SKM-1 treated with dmso at 0.1 percent for 144 hours (cell line): ENCODE data around the gene TMEM163.
"Not testable (repeated sequence)": the region's sequence is repeated elsewhere in the genome, so short reads cannot be mapped to it uniquely, and the experiment has no call there.

Source experiments
- DNase-seq: peaks from one replicate; lab custom pipeline; 2025; ENCODE audit not compliant: unreplicated experiment; lab: John Stamatoyannopoulos, UW

TMEM163 gene

DNA sequence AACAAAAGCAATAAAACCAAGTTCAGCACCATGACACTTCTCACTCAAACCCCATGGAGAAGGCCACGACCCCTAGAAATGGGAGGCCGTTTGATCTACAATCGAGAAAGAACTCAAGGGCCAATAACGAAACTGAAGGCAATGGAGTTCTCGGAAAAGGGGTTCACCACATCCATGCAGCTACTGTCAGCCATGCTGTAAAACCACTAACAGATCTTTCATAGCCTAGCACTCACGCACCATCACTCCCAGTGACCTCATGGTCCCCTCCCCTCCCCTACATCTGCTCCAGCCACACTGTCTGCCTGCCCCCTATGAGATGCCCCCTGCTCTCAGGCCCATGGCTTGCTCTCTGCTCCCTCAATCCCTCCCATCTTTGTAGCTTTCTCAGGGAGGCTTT lies 135.3 kb downstream of the TMEM163 start:
- DNase-seq, result no peak

DNA sequence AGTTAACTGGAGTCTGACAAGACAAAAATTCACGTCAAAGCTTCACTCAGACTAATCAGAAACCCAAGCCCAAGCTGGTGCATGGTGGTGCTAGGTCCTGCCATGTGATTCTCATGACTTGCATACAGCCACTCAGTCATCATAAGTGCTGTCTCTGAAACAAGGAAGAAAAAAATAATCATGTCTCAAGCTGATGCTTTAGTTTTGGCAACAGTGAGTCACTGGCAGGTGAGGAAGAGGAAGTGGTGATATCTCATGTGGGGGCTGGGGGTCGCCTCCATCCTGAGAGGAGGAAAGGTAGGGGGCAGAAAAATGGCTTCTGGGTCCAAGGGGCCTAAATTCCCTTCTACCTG lies 136.3 kb downstream of the TMEM163 start:
- DNase-seq, result no peak

DNA sequence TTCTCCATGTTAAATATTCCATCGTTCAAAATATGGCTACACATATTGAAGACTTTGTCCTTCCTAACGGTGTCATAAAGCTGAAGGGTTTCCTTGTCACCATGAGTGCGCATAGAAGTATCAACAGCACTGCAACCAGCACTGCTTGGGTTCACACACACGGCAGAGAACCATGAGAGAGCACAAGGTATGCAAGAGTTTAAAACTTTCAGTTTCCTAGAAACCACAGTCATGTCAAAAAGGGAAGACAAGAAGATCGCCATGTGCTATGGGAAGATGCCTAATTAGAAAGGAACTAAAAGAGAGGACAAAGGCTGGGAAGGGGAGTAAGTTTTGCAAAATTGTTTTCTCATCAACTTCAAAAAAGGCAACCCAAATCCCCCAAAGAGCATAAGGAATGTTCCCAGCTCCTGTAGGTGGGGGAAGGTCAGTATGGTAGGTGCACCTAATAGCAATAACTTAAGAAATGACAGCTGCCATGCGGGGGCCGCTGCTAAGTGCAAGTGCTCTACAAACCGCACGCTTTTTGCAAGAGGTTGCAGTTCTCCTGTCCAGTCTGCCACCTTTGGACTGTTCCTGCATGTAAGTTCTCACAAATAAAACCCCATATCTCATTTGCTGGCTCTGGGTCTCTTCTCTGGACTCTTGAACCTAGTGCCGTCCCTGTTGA lies 136.8 kb downstream of the TMEM163 start:
- no peak for DNase-seq

DNA sequence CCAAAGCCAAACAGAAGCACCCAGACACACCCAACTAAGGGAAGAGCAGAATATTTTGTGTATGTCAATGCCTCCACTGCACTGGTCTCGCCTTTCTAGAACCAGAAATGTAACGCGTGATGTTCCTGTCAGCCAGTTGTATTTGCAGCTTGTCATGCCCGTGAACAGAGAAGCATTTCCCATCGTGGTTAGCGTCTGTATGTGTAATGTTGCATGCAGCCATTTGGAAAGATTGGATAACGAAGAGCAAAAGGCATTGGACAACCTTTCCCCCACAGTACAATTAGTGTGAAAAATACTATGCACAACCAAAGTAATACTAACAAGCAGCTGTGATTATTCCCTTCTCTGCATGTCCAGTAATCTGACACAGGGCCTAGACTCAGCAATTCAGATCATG lies 140.5 kb downstream of the TMEM163 start:
- no peak for DNase-seq

DNA sequence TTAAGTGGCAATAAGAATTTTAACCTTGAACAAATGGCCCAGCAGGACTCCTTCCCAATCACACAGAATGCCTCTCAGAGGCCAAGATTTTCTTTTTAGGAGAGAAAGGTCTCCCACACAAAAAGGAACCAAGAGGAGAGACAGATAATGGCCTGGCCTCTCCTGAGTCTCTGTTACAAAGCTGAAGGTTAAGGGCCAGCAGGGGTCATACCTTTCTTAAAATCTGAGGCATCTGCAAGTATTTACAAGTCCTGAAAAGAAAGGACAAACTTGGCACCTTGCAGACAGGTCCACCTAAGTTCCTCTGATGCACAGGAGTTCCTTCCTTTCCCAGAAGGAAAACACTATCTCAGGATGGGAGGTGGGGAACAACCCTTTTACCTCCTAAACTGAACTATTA lies 142.3 kb downstream of the TMEM163 start:
- no peak for DNase-seq

DNA sequence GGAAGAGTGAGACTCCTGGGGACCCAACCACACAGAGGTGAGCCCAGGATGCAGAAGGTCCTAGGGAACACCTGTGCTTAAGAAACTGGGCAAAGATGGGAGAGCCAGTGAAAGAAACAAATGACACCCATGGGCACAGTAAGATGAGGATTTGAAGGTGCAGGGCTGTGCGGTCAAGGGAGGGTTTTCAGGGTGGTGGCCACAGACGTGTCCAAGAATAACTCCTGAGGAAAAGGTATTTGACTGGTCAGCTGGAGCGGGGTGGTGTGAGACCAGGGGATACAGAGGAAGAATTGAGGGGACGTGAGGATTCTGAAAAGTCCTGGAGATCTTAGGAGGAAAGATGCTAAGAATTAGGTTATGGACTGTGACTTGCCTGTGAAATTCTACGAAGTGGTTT lies 142.9 kb downstream of the TMEM163 start:
- DNase-seq, result no peak

DNA sequence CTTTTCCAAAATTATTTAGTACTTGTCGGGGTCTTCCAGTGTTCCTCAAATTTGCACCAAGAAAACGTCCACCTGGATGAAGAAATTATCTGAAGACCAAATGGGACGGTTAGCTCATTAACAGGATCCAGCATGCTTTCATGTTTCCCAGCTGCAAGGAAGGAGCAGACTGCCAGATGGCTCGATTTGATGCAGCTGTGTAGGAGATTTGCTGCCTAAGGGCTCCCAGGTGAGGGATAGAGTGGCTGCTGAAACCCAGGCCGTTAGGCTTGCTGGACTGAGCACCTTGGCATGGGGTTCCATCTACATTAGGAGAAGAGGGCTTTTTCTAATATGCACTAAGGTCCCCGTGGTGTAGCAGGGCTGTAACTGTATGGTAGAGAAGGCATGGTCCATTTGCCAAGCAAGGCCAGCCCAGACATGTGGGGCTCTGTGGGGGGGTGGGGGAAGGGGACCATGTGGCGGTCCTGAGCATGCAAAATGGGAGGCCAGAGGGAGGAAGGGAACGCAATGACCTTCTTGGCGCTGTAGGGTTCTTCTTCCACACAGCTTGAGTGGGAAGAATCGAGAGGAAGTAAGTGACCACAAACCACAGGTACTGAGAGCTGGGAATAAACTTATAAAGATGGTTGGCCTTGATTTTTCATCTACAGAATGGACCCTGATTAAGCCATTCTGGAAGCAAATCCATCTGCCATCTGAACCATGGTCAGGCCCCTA lies 144.0 kb downstream of the TMEM163 start:
- no peak for DNase-seq

DNA sequence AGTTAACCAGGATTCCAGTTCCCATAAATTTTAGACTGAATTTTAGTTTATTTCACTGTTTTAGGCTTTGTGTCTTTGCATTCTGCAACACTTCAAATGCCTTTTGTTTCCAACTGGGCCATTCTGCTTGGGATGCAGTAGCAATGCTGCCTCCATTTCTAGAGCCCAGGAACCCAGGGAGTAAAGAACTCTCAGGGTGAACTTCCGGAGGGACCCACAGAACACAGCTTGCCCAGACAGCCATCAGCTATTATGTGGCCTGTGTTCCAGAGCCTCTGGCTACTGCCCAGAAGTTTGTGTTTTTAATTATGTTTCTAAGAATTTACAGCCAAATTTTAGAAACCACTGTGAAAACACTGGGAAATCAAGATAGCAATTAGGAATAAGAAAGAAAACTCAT lies 145.1 kb downstream of the TMEM163 start:
- DNase-seq, result no peak

DNA sequence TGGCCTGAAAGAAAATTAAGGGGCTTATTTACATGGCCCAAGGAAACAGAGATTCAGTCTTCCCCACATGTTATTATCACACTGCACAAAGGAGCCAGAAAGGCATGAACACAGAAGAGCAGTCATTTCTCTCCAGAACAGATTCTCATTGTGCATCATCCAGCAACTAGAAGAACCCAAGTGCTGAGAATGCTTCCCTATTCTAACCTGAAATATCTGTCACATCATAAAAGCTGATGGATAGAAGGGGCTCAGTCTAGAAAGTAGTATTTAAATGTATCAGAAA lies 145.8 kb downstream of the TMEM163 start:
- DNase-seq, result no peak

DNA sequence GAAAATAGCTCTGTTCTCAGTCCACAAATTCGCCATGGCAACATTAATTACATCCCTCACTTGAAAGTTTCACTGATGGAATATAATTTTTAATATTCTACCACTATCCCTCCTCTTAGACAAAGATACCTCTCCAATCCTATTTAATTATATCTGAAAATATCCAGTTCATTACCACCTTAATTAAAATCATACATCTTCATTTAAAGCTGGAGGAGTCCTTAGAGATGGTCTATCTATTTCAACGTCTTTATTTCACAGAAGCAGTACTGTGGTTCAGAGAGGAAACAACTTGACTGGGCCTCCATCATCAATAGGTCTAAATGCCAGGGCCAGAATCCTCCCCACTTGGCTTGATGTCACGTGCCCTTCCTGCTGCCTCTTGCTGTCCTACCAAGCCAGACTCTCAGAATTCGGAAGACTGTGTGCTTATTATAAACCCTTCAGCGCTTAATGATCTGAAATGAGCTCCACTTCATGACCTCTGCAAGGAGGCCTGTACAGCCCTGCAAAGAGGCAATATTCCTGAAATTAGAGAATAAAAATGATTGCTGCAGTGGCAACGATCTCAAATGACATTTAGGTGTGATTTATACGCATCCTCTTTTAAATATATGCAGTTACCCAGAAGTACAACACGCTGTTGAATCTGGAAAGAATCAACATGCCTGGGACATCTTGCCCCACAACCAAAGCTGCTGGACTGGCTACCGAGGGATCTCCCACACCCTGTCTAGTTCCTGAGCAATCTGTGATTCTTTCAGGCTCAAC lies 146.3 kb downstream of the TMEM163 start:
- no peak for DNase-seq

DNA sequence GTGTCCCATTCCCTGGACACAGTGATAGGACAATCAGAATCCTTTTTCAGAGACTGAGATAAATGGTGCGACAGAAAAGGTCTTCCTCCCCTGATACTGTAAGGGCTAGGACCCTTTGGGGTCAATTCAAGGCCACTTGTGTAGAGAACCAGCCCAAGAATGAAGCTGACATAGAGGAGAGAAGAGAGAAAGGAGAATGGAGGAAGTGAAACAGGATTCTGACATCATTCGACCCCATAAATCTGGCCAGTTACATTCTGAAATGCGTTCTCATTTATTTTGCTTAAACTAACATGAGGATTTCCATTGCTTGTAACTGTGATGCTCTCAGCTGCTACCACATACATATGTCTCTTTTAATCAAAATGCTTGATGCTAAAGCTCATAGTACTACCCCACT lies 148.1 kb downstream of the TMEM163 start:
- no peak for DNase-seq

DNA sequence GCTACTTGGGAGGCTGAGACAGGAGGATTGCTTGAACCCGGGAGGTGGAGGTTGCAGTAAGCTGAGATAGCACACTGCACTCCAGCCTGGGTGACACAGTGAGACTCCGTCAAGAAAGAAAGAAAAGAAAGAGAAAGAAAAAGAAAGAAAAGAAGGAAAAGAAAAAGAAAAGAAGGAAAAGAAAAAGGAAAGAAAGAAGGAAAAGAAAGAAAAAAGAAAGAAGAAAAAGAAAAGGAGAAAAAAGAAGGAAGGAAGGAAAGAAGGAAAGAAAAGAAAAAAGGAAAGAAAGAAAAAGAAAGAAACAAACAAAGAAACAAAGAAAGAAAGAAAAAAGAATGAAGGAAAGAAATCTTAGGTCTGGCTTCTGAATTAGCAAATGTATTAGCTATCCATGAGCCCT lies 150.4 kb downstream of the TMEM163 start:
- no peak for DNase-seq

DNA sequence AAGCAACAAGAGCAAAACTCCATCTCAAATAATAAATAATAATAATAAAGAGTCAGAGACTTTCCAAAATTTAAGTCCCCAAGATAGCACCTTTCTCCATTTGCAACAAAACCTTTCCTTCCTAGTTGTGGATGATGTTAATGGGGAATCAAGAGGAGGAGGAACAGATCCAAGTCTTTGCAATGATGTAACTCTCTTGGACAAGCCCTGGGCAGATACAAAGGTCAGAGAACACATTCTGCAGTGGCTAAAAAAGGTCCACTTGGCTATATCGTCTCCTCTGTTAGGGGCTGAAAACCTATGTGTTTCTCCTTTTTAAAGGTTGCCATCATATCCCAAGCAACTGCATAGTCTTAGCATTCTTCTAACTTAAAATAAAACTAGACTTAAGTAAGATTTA lies 151.1 kb downstream of the TMEM163 start:
- DNase-seq, result no peak

DNA sequence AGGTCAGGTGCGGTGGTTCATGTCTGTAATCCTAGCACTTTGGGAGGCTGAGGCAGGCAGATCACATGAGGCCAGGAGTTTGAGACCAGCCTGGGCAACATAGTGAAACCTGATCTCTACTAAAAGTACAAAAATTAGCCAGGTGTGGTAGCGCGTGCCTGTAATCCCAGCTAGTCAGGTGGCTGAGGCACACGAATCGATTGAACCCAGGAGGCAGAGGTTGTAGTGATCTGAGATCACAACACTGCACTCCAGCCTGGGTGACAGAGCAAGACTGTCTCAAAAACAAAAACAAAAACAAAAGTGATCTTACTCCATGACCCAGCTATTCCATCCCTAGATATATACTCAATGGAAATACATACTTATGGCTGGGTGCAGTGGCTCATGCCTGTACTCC lies 153.8 kb downstream of the TMEM163 start:
- not testable (repeated sequence) for DNase-seq

DNA sequence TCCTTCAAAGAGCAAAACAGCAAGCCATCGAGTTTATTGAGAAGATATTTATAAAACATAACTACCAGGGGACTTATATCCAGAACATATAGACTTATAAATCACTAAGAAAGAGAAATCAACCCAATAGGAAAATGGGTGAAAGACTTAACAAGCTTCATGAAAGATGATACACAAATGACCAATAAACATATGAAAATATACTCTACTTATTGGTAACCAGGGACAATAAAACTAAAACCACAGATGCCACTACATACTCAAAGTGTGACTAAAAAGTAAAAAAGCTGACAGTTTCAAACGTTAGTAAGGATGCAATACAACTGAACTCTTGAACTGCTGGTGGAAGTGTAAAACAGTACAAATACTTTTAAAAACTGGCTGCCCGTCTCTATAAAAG lies 154.3 kb downstream of the TMEM163 start:
- DNase-seq, result no peak

DNA sequence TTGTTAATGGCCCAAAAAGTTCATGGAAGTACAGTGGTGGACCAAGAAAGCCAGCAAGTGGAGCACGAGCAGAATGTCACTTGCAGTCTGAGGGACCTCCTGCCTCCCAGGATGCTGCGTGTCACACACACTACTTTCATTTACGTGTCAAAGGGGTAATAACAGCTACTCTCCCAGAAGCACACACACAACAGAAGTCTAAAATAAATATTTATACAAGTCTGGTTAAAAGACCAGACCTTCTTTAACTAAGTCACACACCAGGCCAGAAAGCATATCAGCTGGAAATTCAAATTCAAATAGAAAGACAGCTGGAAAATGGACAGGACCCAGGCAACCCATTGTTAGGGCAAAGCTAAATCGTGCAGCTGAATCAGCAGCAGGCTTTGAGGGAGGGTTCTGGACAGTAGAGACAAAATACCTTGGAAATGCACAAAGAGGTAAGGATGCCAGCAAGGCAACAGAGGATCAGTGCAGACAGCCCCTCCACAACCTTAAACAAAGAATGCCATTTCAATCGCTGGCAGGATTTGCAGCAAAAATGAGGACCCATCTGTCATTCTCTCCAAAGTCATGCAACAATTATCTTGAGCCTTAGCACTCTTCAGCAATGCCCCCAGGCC lies 160.5 kb downstream of the TMEM163 start:
- no peak for DNase-seq

DNA sequence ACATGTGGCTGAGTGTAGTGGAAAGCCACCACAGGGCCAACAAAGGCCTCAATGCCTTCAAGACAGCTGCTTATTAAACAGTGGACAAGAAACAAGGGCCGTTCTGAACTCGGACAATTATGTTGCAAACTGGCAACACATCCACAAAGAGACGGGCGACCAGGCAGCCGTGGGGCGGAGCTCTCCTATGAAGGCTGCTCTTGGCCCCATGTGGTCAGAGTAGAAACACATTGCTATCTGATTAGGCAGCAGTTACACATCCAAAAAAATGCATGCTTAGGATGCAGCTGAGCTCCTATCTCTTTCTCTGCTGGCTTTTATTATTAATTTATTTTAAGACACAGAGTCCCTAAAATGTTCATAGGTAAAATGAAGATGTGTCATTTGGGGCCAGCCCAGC lies 163.4 kb downstream of the TMEM163 start:
- no peak for DNase-seq

DNA sequence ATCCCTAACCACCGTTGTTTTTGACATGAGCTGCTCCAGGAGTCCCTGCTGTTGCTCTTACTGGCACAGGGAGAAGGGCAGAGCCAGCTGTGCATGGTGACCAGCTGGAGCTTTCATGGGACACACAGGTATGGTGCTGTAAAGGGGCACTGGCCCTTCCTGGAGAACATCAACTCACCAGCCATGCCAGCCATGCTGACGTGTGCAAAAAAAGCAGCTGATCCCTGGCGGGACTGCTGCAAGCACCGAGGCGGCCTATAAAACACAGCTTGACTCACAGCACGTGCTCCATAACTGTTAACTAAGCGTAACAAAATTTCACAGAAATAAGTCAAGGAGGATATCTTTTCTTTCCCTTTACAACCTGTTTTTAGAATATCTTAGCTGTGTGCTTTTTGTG lies 165.1 kb downstream of the TMEM163 start:
- DNase-seq, result no peak

DNA sequence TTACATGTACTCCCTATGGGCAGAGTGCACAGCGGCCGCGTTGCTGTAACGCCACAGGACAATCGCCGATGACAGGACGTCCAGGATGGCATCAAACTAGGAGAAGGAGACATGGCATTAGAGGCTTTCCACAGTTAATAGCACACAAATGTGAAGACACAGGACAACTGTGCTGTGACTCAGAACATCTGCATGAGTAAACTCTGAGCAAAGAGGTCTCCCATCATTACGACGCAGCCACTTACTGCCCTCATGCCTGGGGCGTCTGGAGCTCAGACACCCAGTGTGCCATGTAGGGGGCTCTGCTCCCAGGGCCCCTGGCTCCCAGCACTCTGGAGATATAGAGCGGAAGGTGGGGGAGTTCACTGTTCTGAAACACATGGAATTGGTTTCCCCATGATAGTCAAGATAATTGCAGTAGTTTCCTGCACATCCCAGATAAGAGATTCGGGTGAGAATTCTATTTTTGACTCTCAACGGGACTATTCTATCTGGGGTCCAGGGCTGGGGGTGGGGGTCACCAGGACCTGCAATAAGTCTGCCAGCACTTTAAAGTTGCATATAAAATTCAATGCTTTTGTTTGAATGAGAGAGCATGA lies 168.1 kb downstream of the TMEM163 start:
- DNase-seq, result no peak

DNA sequence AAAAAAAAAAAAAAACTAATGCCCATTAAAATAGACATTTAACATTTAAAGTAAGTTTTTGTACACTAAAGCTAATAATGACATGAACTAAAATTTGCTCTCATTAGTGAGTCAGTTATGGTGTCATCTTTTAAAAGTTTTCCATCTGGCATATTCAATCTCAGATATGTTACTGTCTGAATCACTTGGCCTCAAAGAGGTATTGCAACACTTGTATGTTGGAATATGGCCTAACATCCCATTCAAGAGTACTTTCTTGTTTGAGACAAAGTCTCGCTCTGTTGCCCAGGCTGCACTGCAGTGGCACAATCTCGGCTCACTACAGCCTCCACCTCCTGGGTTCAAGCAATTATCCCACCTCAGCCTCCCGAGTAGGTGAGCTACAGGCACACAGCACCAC lies 169.7 kb downstream of the TMEM163 start:
- no peak for DNase-seq

DNA sequence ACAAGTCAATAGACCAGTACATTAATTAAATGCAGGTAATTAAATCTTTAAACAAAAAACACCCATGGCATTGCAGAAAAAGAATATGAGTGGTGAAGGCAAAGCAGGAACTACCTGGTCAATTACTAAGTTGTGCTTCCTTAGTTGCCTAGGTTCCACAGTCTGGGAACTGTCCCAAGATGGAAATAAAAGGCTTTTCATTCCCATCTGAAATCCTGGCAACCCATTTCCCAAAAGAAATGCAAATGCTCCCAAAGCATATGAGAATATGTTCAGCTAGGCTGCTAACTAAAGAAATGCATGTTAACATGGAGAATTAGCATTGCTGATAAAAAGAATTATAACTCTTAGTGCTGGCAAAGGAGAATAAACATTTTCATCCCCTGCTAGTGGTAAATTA lies 177.8 kb downstream of the TMEM163 start:
- no peak for DNase-seq

DNA sequence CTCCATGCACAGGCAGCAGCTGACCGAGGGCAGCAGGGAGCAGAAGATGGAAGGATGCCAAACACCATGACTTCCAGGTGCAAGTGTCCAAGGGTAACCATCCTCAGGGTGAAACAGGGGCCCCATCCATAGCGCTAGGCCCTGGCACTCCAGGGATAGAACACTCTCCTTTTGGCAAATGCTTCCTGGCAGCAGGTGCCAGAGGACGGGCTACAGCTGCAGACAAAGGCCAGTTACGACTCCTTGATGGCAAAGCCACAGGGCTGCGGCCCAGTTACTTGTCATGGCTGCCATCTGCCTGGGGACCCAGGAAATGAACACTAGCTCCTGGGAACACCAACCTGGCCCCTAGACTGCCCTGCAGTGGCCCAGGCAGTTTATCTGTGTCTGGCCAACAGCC lies 178.8 kb downstream of the TMEM163 start:
- DNase-seq, result no peak
